ENCODE measurements around the gene BANP.
"Not testable (repeated sequence)": the region's sequence is repeated elsewhere in the genome, so short reads cannot be mapped to it uniquely, and the experiment has no call there.

The BANP gene

DNA sequence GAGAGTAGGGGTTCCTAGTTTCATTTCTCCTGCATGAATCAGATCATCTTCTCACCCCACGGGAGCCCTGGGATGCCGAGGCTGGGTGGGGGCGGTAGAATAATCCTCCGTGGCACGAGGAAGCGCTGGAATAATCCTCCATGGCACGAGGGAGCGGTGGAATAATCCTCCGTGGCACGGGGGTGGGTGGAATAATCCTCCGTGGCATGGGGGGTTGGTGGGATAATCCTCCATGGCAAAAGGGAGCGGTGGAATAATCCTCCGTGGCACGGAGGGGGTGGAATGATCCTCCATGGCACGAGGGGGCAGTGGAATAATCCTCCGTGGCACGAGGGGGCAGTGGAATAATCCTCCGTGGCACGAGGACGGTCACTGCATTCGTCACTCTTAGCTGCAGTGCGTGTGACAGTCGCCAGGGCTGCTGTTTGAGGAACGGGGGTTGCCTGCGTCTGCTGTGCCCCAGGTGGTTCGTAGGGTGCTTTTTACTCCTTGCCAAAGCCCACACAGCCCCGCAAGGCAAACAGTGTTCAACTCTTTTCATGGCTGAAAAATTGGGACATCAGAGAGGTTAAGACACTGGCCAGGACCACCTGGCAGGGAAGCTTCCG, 152.5 kb downstream of the BANP start:
- H3K4me1 ChIP-seq (ENCODE audit: insufficient read depth, poor library complexity, severe bottlenecking): no peaks in the 10 kb centered on the region
- no peak for DNase-seq (ENCODE audit: low spot score)
- ATAC-seq (ENCODE audit: low read depth): no peak
- TF ChIP-seq, protein P1, sequence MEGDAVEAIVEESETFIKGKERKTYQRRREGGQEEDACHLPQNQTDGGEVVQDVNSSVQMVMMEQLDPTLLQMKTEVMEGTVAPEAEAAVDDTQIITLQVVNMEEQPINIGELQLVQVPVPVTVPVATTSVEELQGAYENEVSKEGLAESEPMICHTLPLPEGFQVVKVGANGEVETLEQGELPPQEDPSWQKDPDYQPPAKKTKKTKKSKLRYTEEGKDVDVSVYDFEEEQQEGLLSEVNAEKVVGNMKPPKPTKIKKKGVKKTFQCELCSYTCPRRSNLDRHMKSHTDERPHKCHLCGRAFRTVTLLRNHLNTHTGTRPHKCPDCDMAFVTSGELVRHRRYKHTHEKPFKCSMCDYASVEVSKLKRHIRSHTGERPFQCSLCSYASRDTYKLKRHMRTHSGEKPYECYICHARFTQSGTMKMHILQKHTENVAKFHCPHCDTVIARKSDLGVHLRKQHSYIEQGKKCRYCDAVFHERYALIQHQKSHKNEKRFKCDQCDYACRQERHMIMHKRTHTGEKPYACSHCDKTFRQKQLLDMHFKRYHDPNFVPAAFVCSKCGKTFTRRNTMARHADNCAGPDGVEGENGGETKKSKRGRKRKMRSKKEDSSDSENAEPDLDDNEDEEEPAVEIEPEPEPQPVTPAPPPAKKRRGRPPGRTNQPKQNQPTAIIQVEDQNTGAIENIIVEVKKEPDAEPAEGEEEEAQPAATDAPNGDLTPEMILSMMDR (IDR thresholded peaks at IDR 0.05; ENCODE audit: poor library complexity, severe bottlenecking): no peak
- H3K4me3 ChIP-seq (ENCODE audit: severe bottlenecking): no peak overlapping the region
- no peaks in the 10 kb centered on the region for H3K9me3 ChIP-seq (ENCODE audit: severe bottlenecking)
- H3K27me3 ChIP-seq (ENCODE audit: insufficient read depth, poor library complexity, severe bottlenecking): no peaks in the 10 kb centered on the region
- no peaks in the 10 kb centered on the region for H3K36me3 ChIP-seq (ENCODE audit: low read depth)
- H3K27ac ChIP-seq (ENCODE audit: poor library complexity, severe bottlenecking): no peak overlapping the region

DNA sequence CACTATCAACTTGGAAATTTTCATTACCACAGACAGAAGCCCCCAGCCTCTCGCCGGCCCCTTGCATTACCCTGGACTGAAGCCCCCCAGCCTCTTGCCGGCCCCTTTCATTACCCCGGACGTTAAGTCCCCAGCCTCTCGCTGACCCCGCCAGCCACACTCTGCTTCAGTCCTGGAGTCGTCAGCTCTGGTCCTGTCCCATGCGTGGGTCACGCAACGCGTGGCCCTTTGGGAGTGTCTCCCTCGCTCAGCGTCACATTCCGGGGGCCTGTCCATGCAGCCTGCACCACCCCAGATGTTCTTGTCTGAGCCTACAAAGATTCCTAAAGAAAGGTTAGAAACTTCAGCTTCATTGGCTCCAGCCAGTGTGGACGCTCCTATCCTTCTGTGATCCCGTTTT, 153.1 kb downstream of the BANP start:
- not testable (repeated sequence) for H3K27ac ChIP-seq (ENCODE audit: poor library complexity, severe bottlenecking); H3K9me3 ChIP-seq (ENCODE audit: severe bottlenecking); H3K4me1 ChIP-seq (ENCODE audit: insufficient read depth, poor library complexity, severe bottlenecking); H3K4me3 ChIP-seq (ENCODE audit: severe bottlenecking); H3K27me3 ChIP-seq (ENCODE audit: insufficient read depth, poor library complexity, severe bottlenecking); ATAC-seq (ENCODE audit: low read depth); H3K36me3 ChIP-seq (ENCODE audit: low read depth)
- peak; percentile 28 for DNase-seq (ENCODE audit: low spot score)

DNA sequence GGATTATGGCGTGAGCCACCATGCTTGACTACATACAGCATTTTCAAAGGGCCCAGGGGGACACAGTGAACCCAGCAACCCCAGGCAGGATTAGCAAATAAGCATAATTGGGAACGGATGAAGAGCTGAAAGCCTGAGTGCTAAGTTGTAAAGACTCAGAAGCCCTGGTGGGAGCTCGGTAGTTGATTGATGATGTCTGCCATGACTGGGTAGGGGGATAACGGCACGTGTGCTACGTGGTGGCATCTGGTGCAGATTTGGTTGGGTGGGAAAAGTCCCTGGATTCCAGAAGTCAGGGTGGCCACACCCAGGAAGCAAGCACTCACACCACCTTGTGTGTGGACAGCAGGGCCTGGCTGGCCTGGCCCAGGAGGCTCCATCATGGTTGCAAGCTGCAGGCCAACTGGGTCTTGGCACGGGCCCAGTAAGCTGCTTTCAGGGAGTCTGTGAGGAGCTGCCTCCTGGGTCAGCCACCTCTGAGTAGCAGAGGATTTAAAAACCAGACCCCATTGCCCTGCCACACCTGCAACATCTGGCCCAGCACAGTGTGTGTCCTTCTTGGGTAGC, 154.4 kb downstream of the BANP start:
- not testable (repeated sequence) for ATAC-seq (ENCODE audit: low read depth)

DNA sequence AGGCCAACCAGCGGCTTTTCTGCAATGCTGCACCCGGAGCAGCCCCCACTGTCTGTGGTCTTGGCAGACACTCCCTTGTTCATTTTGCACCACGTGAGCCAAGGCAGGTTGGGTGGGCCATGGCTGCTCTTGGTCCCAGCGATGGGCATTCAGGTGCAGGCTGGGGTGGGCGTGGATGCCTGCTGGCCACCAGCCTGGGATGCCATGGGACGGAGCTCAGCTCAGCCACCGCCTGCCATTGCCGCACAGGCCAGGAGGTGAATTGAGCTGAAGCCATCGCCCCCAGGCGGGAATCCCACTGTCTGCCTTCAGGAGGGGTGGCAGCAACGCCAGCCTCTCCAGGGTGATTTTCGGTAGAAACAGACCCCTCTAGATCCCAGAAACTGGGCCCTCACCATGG, 155.3 kb downstream of the BANP start:
- H3K27me3 ChIP-seq (ENCODE audit: insufficient read depth, poor library complexity, severe bottlenecking); H3K4me3 ChIP-seq (ENCODE audit: severe bottlenecking); H3K4me1 ChIP-seq (ENCODE audit: insufficient read depth, poor library complexity, severe bottlenecking); H3K27ac ChIP-seq (ENCODE audit: poor library complexity, severe bottlenecking); DNase-seq (ENCODE audit: low spot score); H3K36me3 ChIP-seq (ENCODE audit: low read depth); H3K9me3 ChIP-seq (ENCODE audit: severe bottlenecking); ATAC-seq (ENCODE audit: low read depth): not testable (repeated sequence)

More for the DNA sequence above, 154.4 kb downstream of the BANP start:
- H3K4me1 ChIP-seq (ENCODE audit: insufficient read depth, poor library complexity, severe bottlenecking); DNase-seq (ENCODE audit: low spot score); H3K9me3 ChIP-seq (ENCODE audit: severe bottlenecking); H3K27me3 ChIP-seq (ENCODE audit: insufficient read depth, poor library complexity, severe bottlenecking); H3K36me3 ChIP-seq (ENCODE audit: low read depth); H3K4me3 ChIP-seq (ENCODE audit: severe bottlenecking); H3K27ac ChIP-seq (ENCODE audit: poor library complexity, severe bottlenecking): not testable (repeated sequence)

DNA sequence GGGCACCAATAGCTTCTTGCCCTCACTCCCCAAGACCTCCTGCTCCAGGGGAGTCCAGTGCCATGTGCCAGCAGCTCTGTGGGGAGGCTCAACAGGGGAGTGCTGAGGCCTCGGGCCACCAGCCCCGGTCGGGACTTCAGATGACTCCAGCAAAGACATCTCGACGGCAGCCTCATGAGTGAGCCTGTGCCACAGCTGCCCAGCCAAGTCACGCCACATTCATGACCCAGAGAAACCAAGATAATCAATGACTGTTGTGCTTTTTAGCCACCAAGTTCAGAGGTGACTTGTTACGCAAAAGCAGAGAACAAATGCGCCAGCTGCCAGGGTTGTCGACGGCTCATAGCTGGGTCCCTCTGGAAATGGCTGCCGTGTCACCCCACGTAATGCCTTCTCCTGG, 157.5 kb downstream of the BANP start:
- TF ChIP-seq, protein P1 (IDR thresholded peaks at IDR 0.05; ENCODE audit: poor library complexity, severe bottlenecking): no peak
- no peak for ATAC-seq (ENCODE audit: low read depth)

DNA sequence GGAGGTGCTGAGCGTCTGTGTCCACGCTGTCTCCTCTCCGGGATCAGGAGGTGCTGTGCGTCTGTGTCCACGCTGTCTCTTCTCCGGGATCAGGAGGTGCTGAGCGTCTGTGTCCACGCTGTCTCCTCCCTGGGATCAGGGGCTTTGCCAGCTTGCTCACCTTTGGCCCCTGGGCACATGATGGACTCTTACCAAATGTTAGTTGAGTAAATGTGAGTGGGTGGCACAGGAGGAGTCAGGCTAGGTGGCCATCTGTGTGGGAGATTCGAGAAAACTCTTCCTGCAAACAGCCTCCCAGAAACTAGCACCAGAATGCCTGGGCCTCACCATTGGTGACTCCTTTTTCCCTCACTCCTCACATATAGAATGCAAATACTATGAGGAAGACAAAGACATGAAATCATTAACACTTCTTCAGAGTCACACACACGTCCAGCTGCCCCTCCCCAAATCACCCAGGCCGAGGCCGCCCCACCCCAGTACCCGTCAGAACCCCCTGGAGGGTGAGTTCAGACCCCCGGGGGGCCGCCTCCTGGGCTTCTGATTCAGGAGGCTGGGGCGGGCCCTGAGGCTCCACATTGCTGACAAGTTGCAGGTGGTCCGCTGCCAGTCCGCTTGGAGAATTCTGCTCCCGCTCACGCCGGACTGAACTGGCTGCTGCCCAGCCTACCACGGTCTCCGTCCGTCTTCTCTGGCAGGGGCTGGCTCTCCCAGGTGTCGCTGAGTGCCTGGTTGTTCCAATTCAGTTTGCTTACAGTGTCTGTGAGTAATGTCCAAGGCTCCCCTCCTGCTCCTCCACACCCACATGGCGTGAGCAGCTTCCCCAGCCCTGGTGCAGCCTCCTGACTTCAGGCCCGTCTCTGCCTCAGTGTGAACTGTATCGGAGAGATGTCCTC, 158.7 kb downstream of the BANP start:
- not testable (repeated sequence) for H3K27me3 ChIP-seq (ENCODE audit: insufficient read depth, poor library complexity, severe bottlenecking); H3K36me3 ChIP-seq (ENCODE audit: low read depth); DNase-seq (ENCODE audit: low spot score); H3K9me3 ChIP-seq (ENCODE audit: severe bottlenecking); H3K27ac ChIP-seq (ENCODE audit: poor library complexity, severe bottlenecking); H3K4me3 ChIP-seq (ENCODE audit: severe bottlenecking); ATAC-seq (ENCODE audit: low read depth); H3K4me1 ChIP-seq (ENCODE audit: insufficient read depth, poor library complexity, severe bottlenecking)

More for the DNA sequence above, 157.5 kb downstream of the BANP start:
- DNase-seq (ENCODE audit: low spot score): no peak
- H3K9me3 ChIP-seq (ENCODE audit: severe bottlenecking): no peaks in the 10 kb centered on the region
- H3K27ac ChIP-seq (ENCODE audit: poor library complexity, severe bottlenecking): no peak overlapping the region
- H3K36me3 ChIP-seq (ENCODE audit: low read depth): no peaks in the 10 kb centered on the region
- no peaks in the 10 kb centered on the region for H3K4me1 ChIP-seq (ENCODE audit: insufficient read depth, poor library complexity, severe bottlenecking)
- no peak overlapping the region for H3K4me3 ChIP-seq (ENCODE audit: severe bottlenecking)
- no peaks in the 10 kb centered on the region for H3K27me3 ChIP-seq (ENCODE audit: insufficient read depth, poor library complexity, severe bottlenecking)

DNA sequence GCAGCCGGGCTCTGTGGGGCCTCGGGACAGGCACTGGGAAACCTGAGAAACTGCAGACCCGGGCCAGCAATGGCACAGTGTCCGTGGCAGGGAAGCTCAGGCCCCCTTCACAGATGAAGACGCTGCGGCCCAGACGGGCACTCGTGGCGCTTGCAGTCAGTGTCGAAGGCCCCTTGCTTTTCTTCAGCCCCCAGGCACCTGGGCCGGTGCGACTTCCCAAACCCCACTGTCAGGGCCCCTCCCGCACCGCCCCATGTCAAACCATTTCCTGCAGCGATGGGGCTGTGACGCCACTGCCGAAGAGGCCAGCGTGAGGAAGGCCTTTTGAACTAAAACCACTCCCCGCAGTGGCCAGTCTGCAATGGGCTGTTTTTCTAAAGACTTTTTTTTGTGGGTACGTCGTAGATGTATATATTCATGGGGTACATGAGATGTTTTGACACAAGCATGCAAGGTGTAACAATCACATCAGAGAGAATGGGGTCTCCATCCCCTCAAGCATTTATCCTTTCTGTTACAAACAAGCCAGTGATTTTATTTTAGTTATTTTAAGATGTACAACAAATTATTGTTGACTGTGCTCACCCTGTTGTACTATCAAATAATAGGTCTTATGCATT, 159.8 kb downstream of the BANP start:
- not testable (repeated sequence) for DNase-seq (ENCODE audit: low spot score); H3K9me3 ChIP-seq (ENCODE audit: severe bottlenecking); ATAC-seq (ENCODE audit: low read depth); H3K27ac ChIP-seq (ENCODE audit: poor library complexity, severe bottlenecking); H3K4me1 ChIP-seq (ENCODE audit: insufficient read depth, poor library complexity, severe bottlenecking); H3K4me3 ChIP-seq (ENCODE audit: severe bottlenecking); H3K27me3 ChIP-seq (ENCODE audit: insufficient read depth, poor library complexity, severe bottlenecking); H3K36me3 ChIP-seq (ENCODE audit: low read depth)

DNA sequence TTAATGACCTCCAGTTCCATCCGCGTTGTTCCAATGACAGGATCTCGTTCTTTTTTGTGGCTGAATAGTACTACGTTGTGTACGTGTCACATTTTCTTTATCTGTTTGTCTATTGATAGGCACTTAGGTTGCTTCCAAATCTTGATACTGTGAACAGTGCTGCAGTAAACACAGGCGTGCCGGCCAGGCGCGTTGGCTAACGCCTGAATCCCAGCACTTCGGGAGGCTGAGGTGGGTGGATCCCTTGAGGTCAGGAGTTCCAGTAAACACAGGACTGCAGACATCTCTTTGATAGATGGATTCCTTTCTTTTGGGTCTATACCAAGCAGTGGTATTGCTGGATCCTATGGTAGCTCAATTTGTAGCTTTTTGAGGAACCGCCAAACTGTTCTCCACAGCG, 160.7 kb downstream of the BANP start:
- not testable (repeated sequence) for H3K4me1 ChIP-seq (ENCODE audit: insufficient read depth, poor library complexity, severe bottlenecking); ATAC-seq (ENCODE audit: low read depth); H3K27me3 ChIP-seq (ENCODE audit: insufficient read depth, poor library complexity, severe bottlenecking); DNase-seq (ENCODE audit: low spot score); H3K36me3 ChIP-seq (ENCODE audit: low read depth); H3K9me3 ChIP-seq (ENCODE audit: severe bottlenecking); H3K4me3 ChIP-seq (ENCODE audit: severe bottlenecking); H3K27ac ChIP-seq (ENCODE audit: poor library complexity, severe bottlenecking)

Measured in RWPE2 (cell line).